Posterior vena cava (tissue), 2 donors: ENCODE data around the gene TFB2M. TPM values are rescaled to one million over a fixed set of nuclear protein-coding genes. Genes with fewer than 3 reads are reported as not detected.
"Not testable (repeated sequence)": the region's sequence is repeated elsewhere in the genome, so short reads cannot be mapped to it uniquely, and the experiment has no call there.

Experiments used
- DNase-seq: peaks from one replicate; pipeline ENCODE4 v3.0.0-alpha.2; 2020; ENCODE audit warnings: low spot score
- intact Hi-C, 2 donors: fragments of 100-400 bp; cut with DNase I; formaldehyde crosslinking; loops; one replicate each; pipeline versions ENCODE4 v1.14.1 to v1.14.2; 2022 to 2023
- total RNA-seq, 2 donors: library from RNA; stranded (reverse); fragmentation: NEBNext Ultra II Directional; extraction: Animal tissue kit (Norgen Biotek cat#: 25700); gene quantifications; one replicate each; pipeline ENCODE4 v1.2.1, GENCODE V29; 2021
- donor health status: DM: yes; HTN: yes; CAD: no.
- donor health status: DM: yes; HTN: yes; CAD: no.

Gene TFB2M
- total RNA-seq, 2 donors from 2014 or later, result 6.9 to 7.3 TPM

GRCh38 chr1:246564839-246565750 lies 966 bp downstream of the TFB2M start:
- no peak for DNase-seq
- intact Hi-C loops, result loop anchor here in 1 of 2 donors (10.0 kb wide), 1 partner anchor 130 kb away; no protein-coding TSS in a partner anchor

- intact Hi-C loops, result loop anchor here in 1 of 2 donors (10.0 kb wide), 1 partner anchor 134 kb away; no protein-coding TSS in a partner anchor
- not testable (repeated sequence) for DNase-seq
These were observed 5.2 kb downstream of the TFB2M start for GRCh38 chr1:246560833-246561232.

DNA sequence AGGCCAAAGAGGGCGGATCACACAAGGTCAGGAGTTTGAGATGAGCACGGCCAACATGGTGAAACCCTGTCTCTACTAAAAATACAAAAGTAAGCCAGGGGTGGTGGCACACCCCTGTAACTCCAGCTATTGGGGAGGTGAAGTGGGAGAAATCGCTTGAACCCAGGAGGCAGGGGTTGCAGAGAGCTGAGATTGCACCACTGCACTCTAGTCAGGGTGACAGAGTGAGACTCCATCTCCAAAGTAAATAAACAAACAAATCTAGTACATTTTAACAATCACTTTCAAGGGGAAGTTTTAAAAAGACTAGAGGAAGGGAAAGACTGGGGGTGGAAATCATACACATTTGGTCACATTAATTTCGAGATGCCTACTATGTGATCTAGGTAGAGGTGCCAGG lies 6.8 kb downstream of the TFB2M start:
- intact Hi-C loops, result no loop called here
- DNase-seq, result no peak

GRCh38 chr1:246558041-246558440 lies 8.0 kb downstream of the TFB2M start:
- intact Hi-C loops, result no loop called here
- no peak for DNase-seq

DNA sequence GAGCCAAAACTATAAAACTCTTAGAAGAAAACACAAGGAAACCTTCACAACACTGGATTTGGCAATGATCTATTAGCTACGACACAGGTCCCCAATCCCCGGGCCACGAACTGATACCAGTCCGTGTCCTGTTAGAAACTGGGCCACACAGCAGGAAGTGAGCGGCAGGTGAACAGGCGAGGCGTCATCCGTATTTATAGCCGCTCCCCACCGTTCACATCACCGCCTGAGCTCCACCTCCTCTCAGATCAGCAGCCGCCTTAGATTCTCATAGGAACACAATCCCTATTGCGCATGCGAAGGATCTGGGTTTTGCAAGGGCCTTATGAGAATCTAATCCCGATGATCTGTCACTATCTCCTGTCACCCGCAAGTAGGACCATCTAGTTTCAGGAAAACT lies 11.9 kb downstream of the TFB2M start:
- DNase-seq, result no peak
- intact Hi-C loops, result no loop called here

- intact Hi-C loops, result no loop called here
- no peak for DNase-seq
These were observed 14.0 kb downstream of the TFB2M start for GRCh38 chr1:246552110-246552509.

DNA sequence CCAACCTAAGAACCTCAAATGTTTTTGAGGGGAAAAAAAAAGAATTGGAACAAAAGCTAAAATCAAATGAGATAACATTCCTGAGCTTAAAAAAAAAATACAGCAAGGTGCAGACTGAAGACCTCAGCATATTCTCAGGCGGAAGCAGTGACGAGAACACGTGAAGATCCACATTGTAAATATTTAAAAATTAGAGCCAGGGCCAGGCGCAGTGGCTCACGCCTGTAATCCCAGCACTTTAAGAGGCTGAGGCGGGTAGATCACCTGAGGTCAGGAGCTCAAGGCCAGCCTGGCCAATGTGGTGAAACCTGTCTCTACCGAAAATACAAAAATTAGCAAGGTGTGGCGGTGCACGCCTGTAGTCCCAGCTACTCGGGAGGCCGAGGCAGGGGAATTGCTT lies 15.7 kb downstream of the TFB2M start:
- no peak for DNase-seq
- intact Hi-C loops, result no loop called here

DNA sequence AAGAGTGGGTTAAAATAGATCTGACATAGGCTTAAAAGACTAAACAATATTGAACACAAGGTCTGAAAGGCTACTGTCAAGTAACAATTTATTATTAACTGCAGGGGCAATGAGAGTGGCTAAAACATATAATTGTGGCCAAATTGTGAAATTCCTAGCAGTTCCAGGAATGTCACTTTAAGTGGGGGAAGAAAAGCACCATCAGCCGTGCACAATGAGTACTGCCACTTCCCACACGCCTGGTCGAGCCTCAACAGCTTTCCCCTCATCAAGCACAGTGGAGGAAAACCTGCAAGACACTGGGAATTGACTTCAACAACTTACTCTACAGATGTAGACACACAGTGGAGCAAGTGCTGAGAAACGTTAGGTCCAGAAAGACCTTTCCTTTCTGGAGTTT lies 16.4 kb downstream of the TFB2M start:
- no peak for DNase-seq
- intact Hi-C loops, result no loop called here

DNA sequence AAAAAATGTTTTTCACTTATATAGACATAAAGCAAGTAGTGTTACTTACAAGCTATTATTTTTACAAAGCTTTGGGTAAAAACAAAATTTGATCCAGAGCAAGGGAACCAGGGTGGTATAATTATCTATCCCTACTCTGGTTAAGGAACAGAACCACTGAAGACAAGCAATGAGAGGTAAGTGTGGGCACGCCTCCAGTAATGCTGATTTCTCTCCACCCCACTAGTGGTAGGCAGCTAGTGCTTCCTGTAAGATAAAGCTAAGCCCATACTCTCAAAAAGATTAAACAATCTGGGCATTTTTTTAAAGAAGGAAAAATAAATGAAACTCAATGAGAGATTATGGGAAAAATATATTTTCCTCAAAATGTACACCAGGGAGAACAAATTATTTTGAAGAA lies 22.1 kb downstream of the TFB2M start:
- intact Hi-C loops, result no loop called here

GRCh38 chr1:246540738-246541491 lies 25.1 kb downstream of the TFB2M start:
- intact Hi-C loops, result no loop called here

More for the DNA sequence above, 22.1 kb downstream of the TFB2M start:
- no peak for DNase-seq

DNA sequence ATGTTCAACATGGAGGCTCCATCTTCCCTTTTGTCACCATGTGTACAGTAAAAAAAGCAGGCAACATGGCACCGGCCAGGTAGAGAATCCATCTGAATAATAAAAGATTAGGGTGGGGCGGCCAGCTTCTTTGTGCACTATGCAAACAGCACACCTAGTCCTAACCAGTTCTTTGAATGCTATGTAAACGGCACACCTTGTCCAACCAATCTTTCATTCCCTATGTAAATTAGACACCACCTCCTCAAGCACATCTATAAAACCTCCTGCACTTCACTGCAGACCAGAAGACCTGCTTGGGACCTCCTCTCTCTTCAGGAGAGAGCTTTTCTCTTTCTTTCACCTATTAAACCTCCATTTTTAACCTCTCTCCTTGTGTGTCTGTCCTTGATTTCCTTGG lies 28.2 kb downstream of the TFB2M start:
- intact Hi-C loops, result no loop called here
- no peak for DNase-seq

More at GRCh38 chr1:246540738-246541491, 25.1 kb downstream of the TFB2M start:
- DNase-seq, result no peak

DNA sequence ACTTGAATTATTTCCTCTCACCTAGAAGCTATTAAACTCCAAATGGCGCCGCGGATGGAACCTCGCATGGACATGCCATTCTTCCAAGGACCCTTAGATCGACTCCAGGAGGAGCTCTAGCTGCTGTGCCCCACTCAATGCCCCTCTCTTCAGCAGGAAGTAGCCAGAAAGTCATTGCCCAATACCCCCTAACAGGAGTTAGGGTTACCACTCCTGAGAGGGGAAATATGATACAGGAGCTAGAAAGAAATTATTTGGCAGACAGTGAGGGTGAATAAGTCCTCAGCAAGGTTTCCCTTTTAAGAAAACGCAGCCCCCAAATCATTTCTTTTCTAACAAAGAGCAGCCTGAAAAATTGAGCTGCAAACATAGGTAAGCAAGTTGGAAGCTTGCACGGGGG lies 28.6 kb downstream of the TFB2M start:
- no peak for DNase-seq
- intact Hi-C loops, result no loop called here

DNA sequence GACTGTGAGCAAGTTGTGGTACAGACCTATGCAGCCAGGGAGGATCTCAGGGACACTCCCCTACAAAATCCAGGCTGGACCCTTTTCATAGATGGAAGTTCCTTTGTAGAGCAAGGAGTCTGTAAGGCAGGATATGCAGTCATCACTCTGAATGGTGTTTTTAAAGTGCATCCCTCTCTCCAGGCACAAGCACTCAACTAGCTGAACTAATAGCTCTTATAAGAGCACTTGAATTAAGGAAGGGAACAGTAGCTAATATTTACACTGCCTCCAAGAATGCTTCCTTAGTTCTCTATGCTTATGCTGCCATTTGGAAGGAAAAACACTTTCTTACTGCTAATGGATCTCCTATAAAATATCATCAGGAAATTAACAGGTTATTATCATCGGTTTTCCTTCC lies 31.9 kb downstream of the TFB2M start:
- intact Hi-C loops, result no loop called here
- no peak for DNase-seq

GRCh38 chr1:246533371-246533905 lies 32.6 kb downstream of the TFB2M start:
- peak; percentile 11 for DNase-seq
- intact Hi-C loops, result no loop called here

DNA sequence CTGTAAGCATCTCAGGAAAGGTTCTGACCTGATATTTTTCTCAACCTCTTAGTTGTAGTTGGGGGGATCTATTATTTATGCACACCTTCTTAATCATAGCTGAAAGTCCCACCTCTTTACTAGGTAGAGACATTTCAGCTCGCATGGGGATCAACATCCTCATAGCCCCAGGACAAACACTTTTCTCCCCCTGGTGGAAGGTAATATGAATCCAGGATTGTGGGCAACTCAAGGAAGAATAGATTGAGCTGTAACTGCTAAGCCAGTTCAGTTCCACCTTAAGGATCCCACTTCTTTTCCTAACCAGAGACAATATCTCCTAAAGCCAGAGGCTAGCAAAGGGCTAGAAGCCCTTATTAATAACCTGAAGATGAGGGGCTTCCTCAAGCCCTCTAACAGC lies 33.5 kb downstream of the TFB2M start:
- intact Hi-C loops, result no loop called here
- DNase-seq, result no peak

- intact Hi-C loops, result no loop called here
- DNase-seq, result no peak
These were observed 35.6 kb downstream of the TFB2M start for GRCh38 chr1:246530482-246530881.

- peak; percentile 52 for DNase-seq
- intact Hi-C loops, result no loop called here
These were observed 36.9 kb downstream of the TFB2M start for GRCh38 chr1:246528933-246529731.

- peak; percentile 53 for DNase-seq
- intact Hi-C loops, result no loop called here
These were observed 38.5 kb downstream of the TFB2M start for GRCh38 chr1:246527402-246528088.

DNA sequence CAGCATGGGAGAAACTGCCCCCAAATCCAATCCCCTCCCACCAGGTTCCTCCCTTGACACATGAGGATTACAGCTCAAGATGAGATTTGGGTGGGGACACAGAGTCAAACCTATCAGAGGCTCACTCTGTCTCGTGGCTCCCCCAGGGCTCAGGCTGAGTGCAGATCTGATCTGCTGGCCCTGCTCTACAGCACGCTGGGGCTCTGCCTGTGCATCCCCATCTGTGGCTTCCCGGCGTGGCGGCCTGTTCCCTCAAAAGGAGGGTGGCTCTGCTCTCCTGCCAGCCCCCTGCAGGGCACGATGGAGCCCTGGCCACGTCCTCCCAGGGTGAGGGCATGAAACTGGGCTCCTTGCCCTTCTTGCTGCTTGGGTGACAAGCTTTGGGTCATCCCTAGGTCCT lies 39.1 kb downstream of the TFB2M start:
- intact Hi-C loops, result no loop called here
- no peak for DNase-seq
